Measurements from ENCODE around the gene PRR13.

DNA sequence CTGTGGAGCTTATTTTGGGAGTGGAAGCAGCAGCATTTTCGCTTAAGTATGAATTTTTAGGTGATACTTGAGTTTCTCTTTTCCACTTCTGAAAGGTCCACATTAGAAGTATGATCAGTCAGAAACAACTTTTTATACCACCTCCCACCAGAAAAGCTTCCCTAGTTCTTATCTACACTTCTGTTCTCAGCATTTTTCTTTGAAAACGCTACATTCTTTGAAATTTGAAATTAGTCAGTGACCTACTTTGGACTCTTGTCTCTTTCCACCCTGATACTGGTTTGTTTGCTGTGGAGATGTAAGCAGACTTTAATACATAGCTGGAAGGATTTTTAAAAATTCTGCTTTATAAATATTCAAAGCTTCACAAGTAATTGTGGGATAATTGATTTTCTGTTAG, 32.5 kb downstream of the PRR13 start:
- TF ChIP-seq, protein P1, sequence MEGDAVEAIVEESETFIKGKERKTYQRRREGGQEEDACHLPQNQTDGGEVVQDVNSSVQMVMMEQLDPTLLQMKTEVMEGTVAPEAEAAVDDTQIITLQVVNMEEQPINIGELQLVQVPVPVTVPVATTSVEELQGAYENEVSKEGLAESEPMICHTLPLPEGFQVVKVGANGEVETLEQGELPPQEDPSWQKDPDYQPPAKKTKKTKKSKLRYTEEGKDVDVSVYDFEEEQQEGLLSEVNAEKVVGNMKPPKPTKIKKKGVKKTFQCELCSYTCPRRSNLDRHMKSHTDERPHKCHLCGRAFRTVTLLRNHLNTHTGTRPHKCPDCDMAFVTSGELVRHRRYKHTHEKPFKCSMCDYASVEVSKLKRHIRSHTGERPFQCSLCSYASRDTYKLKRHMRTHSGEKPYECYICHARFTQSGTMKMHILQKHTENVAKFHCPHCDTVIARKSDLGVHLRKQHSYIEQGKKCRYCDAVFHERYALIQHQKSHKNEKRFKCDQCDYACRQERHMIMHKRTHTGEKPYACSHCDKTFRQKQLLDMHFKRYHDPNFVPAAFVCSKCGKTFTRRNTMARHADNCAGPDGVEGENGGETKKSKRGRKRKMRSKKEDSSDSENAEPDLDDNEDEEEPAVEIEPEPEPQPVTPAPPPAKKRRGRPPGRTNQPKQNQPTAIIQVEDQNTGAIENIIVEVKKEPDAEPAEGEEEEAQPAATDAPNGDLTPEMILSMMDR (IDR thresholded peaks at IDR 0.05; ENCODE audit: low read depth, low read length, poor library complexity, severe bottlenecking), result no peak
- TF ChIP-seq EZH2phosphoT487 (IDR thresholded peaks at IDR 0.05; ENCODE audit: borderline replicate concordance, low read length), result no peak

All from DOHH2 (cell line).